DND-41 (cell line): ENCODE measurements around the gene SMCO2.
A peak's percentile ranks its signal among the peaks of the same experiment; 100 is the strongest.

Source experiments
- ATAC-seq: fragments of 200-7000 bp; cut with Tn5 transposase; 3 replicates; pipeline ENCODE4 v1.9.1; 2021; ENCODE audit warnings: low read depth; ENCODE audit not compliant: insufficient read depth
- DNase-seq: peaks from one replicate; pipeline ENCODE4 v3.0.0-alpha.2; 2020
- H2AFZ ChIP-seq: 2 replicates; pipeline ENCODE4 v1.6.0; 2012; ENCODE audit warnings: low read depth, low read length
- H3K27ac ChIP-seq: 2 replicates; pipeline ENCODE4 v1.5.1; 2012; ENCODE audit warnings: low read length, inconsistent platforms
- H3K27me3 ChIP-seq: fragments of 200-600 bp; sonication (generic); 2 replicates; pipeline ENCODE4 v1.6.0; 2012; ENCODE audit warnings: low read length, mild to moderate bottlenecking, inconsistent platforms; ENCODE audit not compliant: insufficient read depth, poor library complexity
- H3K36me3 ChIP-seq: 2 replicates; pipeline ENCODE4 v1.5.1; 2012; ENCODE audit warnings: low read length, inconsistent platforms; ENCODE audit not compliant: insufficient read depth
- H3K4me1 ChIP-seq: 2 replicates; pipeline ENCODE4 v1.5.1; 2012; ENCODE audit warnings: mild to moderate bottlenecking, low read length; ENCODE audit not compliant: insufficient read depth
- H3K4me2 ChIP-seq: 2 replicates; pipeline ENCODE4 v1.6.0; 2012; ENCODE audit warnings: mild to moderate bottlenecking, moderate library complexity, low read length, inconsistent platforms; ENCODE audit not compliant: insufficient read depth
- H3K4me3 ChIP-seq, 2 experiments: fragments of 200-600 bp in 1 of 2; shearing (Covaris generic) in 1 of 2; 2 replicates each; pipeline ENCODE4 v1.5.1; 2012 to 2016; ENCODE audit warnings: inconsistent platforms in 2 of 2, low read length in 2 of 2, mild to moderate bottlenecking in 2 of 2, low read depth in 1 of 2, moderate library complexity in 1 of 2
- H3K79me2 ChIP-seq: 2 replicates; pipeline ENCODE4 v1.6.0; 2012; ENCODE audit warnings: low read length, inconsistent platforms; ENCODE audit not compliant: insufficient read depth
- H3K9ac ChIP-seq: 2 replicates; pipeline ENCODE4 v1.6.0; 2012; ENCODE audit warnings: low read depth, mild to moderate bottlenecking, inconsistent platforms, low read length, moderate library complexity
- H3K9me3 ChIP-seq: 2 replicates; pipeline ENCODE4 v1.5.1; 2012; ENCODE audit warnings: low read length, moderate library complexity, mild to moderate bottlenecking, inconsistent platforms; ENCODE audit not compliant: insufficient read depth, severe bottlenecking
- H4K20me1 ChIP-seq: 2 replicates; pipeline ENCODE4 v1.6.0; 2012; ENCODE audit warnings: low read length; ENCODE audit not compliant: insufficient read depth
- EZH2 ChIP-seq: IDR thresholded peaks from 3 replicates; pipeline ENCODE4 v1.6.1; 2012; ENCODE audit warnings: borderline replicate concordance, low read depth, mild to moderate bottlenecking, moderate library complexity, low read length, inconsistent platforms; ENCODE audit not compliant: severe bottlenecking
- TF ChIP-seq, protein P1 (sequence below): IDR thresholded peaks from 2 replicates; pipeline ENCODE4 v1.5.1; 2012; ENCODE audit warnings: borderline replicate concordance, low read length, moderate library complexity, mild to moderate bottlenecking; ENCODE audit not compliant: poor library complexity, severe bottlenecking; ENCODE audit errors: extremely low read depth

Gene SMCO2

DNA sequence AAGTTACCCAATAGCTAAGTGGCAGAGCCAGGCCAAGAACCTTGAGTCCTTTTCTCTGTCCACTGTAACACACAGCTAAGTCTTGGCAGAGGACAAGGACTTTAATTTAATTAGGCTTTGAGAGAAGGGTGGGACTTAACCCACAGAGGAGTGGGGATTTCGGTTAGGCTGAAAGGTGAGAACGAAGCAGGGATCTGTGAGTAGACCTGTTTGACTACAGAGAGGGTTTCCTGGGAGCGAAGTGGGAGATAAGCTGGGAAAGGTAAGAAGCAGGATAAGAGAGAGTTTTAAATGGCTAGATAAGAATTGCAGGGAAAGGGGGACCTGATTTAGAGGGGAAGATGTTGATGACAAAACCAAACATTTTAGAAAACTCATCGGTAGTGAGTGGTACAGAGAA is 75.4 kb downstream of the SMCO2 start:
- Histone ChIP-seq H3K9me3 (no peaks in the 10 kb centered on the region), H3K4me3 (no peak overlapping the region), H3K79me2 (no peaks in the 10 kb centered on the region), H3K4me2 (no peak overlapping the region), H3K9ac (no peak overlapping the region), H2AFZ (no peak overlapping the region), H3K36me3 (no peaks in the 10 kb centered on the region), H3K27me3 (peaks cover 6% of the 10 kb centered on the region), H3K27ac (no peak overlapping the region), H4K20me1 (no peaks in the 10 kb centered on the region), H3K4me1 (peaks cover 19% of the 10 kb centered on the region)
- TF ChIP-seq EZH2, result no peak
- TF ChIP-seq, protein P1, sequence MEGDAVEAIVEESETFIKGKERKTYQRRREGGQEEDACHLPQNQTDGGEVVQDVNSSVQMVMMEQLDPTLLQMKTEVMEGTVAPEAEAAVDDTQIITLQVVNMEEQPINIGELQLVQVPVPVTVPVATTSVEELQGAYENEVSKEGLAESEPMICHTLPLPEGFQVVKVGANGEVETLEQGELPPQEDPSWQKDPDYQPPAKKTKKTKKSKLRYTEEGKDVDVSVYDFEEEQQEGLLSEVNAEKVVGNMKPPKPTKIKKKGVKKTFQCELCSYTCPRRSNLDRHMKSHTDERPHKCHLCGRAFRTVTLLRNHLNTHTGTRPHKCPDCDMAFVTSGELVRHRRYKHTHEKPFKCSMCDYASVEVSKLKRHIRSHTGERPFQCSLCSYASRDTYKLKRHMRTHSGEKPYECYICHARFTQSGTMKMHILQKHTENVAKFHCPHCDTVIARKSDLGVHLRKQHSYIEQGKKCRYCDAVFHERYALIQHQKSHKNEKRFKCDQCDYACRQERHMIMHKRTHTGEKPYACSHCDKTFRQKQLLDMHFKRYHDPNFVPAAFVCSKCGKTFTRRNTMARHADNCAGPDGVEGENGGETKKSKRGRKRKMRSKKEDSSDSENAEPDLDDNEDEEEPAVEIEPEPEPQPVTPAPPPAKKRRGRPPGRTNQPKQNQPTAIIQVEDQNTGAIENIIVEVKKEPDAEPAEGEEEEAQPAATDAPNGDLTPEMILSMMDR, result no peak
- no peak for ATAC-seq
- no peak for DNase-seq

DNA sequence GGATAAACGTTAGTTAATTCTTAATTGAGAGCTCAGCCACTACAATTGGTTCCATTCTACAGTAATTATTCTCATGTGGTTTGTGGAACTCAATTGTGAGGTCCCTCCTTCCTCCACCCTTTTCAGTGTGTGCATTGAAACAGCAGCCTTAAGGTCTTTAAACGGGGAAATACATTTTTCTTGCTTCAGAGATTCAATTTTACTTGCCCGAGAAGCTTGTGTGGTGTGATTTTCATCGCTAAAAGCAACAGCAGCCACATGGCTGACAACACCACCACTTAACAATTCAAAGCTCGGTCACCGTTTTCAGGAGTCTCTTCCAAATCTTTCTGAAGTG is 76.7 kb downstream of the SMCO2 start:
- H3K4me2 ChIP-seq, result peak overlapping the region; percentile 77
- DNase-seq (no peak), ATAC-seq (peak; percentile 3)
- no peaks in the 10 kb centered on the region for H3K9me3 ChIP-seq
- peak overlapping the region; percentile 44 to 64 for H3K4me3 ChIP-seq
- no peaks in the 10 kb centered on the region for H3K36me3 ChIP-seq
- H3K27me3 ChIP-seq, result peaks cover 6% of the 10 kb centered on the region
- peaks cover 19% of the 10 kb centered on the region for H3K4me1 ChIP-seq
- TF ChIP-seq EZH2, result no peak
- TF ChIP-seq, protein P1, result no peak
- no peaks in the 10 kb centered on the region for H3K79me2 ChIP-seq
- H4K20me1 ChIP-seq, result no peaks in the 10 kb centered on the region
- peak overlapping the region; percentile 56 for H3K27ac ChIP-seq
- peak overlapping the region; percentile 77 for H2AFZ ChIP-seq
- H3K9ac ChIP-seq, result peak overlapping the region; percentile 53

DNA sequence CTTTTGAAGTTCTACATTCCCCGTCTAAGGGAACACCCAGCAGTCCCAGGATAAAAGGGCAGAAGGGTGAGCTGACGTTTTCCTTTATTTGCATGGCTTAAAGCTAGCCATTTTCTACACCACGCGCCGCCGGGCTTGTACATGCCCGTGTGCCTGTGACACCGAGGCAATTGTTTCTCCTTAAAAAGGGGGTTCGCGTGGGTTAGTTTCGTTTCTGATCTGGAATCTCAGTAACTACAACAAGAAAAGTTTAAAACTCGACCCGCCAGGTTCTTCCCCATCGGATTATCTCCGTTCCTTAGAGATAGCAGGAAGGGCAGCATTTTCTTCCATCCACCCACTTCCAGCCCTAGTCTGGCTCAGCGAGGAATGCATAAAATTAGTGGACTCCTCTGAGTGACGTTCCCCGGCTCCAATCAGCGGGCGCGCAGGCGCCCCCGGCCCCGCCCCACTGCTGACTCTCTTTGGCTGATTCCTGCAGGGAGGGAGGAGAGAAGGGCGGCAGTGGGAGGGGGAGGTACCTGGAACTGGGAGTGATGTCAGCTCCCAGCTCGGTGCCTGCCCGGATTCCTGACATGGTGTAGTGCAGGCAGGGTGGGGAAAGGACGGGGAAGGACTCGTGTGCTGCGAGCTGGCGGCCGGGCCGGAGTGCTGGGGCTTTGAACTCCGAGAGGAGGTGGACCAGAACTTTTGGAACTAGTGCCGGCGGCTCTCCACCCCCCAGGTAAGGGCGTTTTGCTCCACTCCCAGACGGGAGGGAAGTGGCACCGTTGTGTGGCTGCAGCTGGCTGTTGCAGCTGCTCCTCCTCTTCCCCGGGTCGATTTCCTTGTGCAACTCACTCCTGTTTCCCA is 77.3 kb downstream of the SMCO2 start, which contains the start of gene PPFIBP1:
Gene PPFIBP1 (plus strand): TSS at position 565 of the 852 bp plus-strand sequence. CDS start 109,191 bp downstream, outside the sequence.
- no peaks in the 10 kb centered on the region for H3K9me3 ChIP-seq
- H3K27me3 ChIP-seq, result peaks cover 6% of the 10 kb centered on the region
- H4K20me1 ChIP-seq, result no peaks in the 10 kb centered on the region
- H2AFZ ChIP-seq, result peak within 1 kb of the TSS; percentile 77
- H3K27ac ChIP-seq, result peak within 1 kb of the TSS; percentile 66
- ATAC-seq, result peak; percentile 97
- peak; percentile 99 for DNase-seq
- H3K9ac ChIP-seq, result peak within 1 kb of the TSS; percentile 53
- H3K4me2 ChIP-seq, result peak within 1 kb of the TSS; percentile 77
- H3K4me3 ChIP-seq, result peak within 1 kb of the TSS; percentile 44 to 64
- peaks cover 19% of the 10 kb centered on the region for H3K4me1 ChIP-seq
- TF ChIP-seq, protein P1, result peak; percentile 32
- no peak for TF ChIP-seq EZH2
- H3K79me2 ChIP-seq, result no peaks in the 10 kb centered on the region
- H3K36me3 ChIP-seq, result no peaks in the 10 kb centered on the region
